ENCODE results near the gene SPAG16.

The SPAG16 gene

DNA sequence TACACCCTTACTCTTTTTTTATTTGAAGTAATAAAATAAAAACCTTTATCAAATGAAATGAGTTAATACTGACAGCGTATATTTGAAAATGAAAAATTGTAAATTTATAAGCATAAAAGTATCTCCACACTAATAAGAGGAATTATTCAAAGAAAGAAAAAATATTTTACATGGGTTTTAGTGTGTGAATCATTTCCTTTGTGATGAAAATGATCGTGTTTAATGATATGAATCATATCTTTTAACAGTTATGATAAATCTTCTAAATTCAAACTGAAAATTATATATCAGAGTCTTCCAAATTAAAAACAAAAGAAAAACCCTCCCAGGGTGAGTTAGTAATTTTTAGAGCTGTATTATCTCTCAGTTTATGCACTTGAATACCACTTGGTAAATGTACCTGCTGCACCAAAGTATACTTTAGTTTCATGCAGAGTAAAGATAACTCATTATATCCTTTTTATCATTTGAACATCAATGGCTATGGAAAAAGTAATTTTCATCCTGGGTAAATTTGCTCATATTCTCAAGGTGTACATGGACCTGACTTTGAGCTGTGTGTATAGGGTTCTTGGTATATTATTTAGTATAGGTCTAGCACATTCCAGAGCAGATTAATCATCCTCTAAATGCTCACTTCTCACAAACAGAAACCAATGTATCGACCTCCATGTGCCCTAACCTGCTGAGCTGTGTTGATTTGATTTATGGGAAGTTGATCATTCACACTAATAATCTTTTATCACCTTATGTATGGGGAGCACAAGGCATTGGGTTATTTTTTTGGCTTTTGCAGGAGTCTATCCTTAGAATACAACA lies 1027.9 kb downstream of the SPAG16 start:
- no peak for DNase-seq

- no peak for DNase-seq
Observed at GRCh38 chr2:214315324-214315723, 1031.1 kb downstream of the SPAG16 start.

DNA sequence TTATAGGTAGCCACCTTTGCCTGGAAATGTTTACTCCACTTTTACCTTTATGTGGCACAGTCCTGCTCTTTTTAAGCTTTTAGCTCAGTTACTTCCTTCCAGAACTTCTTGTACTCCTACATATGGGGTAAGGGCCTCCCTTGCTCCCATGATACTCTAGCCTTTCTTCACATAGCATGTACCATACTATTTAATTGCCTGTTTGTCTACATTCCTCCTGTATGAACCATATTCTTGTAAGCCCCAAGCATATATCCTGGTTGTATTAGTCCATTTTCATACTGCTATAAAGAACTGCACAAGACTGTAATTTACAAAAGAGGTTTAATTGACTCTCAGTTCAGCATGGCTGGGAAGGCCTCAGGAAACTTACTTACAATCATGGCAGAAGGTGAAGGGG lies 1035.9 kb downstream of the SPAG16 start:
- DNase-seq, result no peak

- no peak for DNase-seq
Observed at GRCh38 chr2:214322662-214323061, 1038.4 kb downstream of the SPAG16 start.

DNA sequence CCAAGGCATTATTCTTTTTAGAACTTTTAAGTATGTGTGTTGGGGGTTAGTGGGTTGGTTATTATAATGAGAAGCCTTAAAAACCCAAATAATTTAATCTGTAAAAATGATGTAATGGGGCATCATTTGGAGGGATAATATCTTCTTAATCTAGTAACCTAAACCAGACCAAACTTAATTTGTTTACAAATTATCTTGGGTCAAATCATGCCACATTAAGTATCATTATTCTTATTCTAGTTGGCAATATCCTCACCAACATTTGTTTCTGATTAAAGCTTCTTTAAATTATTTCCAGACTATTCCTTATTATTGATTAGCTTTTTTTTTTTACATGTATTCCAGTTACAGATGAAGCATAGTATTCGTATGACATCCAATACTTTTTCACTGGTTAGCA lies 1041.1 kb downstream of the SPAG16 start:
- DNase-seq, result no peak

- DNase-seq, result no peak
Observed at GRCh38 chr2:214328941-214329340, 1044.7 kb downstream of the SPAG16 start.

DNA sequence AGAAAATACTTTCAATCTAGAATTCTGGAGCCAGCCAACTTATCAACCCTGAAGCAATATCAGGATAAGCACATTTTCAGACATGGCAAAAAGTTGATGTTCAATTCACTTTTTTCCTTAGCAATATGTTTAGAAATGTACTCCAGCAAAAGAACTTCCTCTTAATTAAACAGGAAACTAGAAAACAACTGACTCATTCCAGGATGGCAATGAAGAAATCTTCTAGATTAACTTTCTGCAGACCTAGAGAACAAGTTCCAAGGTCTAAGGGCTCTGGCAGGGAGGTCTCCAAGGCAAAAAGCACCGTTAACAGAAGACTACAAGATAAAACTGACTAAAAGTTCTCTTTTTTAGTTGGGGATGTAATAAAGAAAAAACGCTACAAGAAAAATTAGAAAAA lies 1057.4 kb downstream of the SPAG16 start:
- DNase-seq, result no peak

GRCh38 chr2:214358506-214358905 lies 1074.2 kb downstream of the SPAG16 start:
- no peak for DNase-seq

DNA sequence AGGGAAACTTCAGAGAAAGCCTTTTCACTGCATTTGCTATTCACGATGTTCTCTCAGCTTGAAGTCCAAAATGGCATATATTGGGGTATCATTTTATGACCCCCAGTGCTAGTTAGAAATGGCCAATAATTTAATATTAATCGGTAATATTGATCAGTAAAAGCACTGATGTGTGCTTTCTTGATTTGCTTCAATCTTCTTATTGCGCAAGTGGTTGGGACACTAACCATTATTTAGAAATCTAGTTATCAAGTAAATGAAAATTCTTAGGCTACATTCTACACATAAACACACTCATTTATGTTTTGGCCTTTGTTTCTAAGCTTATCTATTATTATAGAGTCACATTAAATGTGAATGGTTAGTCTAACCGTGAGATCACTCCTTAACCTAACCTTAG lies 1076.9 kb downstream of the SPAG16 start:
- DNase-seq, result no peak

DNA sequence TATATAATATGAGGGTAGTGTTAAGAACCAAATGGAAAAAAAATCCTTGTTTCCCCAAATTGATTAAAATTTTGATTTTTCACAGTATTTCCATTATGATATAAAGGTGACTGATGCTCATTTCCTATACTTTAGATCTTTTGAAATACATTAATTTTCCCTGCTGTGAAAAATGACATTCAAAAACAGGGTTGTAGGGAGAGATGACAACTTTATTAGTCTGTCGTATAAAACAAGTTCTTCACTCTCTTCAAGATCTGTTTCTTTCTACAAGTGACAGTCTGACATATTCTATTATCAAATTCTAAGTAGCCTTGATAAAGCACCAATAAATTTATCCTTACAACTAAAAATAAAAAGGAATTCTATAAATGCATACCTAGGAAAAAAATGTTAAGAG lies 1081.3 kb downstream of the SPAG16 start:
- no peak for DNase-seq

DNA sequence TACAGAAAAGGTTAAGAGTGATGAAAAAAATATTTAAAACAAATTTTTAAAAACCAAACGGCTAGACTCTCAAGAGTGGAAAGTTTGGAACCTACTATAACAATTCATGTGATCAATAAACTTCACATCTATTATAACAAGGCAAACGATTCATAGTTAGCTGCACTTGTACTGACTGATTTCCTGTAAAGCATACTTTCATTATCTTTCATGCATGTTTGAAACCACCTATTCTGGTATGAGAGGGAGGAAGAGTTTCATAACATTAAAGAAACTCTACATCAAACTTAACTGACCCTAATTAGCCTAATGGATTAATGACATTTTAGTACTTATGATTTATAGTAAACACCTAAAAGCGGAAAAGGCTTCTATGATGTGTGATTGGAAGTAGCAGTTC lies 1082.9 kb downstream of the SPAG16 start:
- DNase-seq, result no peak

- DNase-seq, result no peak
Observed at GRCh38 chr2:214376618-214377285, 1092.5 kb downstream of the SPAG16 start.

DNA sequence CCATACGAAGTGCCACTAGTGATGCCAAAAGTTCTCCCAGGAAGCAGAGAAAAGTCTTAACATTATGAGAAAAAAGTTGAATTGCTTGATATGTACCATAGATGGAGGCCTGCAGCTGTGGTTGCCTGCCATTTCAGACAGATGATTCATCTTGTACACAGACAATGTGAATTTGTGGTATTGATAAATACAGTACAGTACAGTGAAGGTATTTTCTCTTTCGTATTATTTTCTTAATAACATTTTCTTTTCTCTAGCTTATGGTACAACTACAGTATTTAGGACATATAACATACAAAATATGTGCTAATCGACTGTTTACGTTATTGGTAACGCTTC lies 1093.0 kb downstream of the SPAG16 start:
- no peak for DNase-seq

DNA sequence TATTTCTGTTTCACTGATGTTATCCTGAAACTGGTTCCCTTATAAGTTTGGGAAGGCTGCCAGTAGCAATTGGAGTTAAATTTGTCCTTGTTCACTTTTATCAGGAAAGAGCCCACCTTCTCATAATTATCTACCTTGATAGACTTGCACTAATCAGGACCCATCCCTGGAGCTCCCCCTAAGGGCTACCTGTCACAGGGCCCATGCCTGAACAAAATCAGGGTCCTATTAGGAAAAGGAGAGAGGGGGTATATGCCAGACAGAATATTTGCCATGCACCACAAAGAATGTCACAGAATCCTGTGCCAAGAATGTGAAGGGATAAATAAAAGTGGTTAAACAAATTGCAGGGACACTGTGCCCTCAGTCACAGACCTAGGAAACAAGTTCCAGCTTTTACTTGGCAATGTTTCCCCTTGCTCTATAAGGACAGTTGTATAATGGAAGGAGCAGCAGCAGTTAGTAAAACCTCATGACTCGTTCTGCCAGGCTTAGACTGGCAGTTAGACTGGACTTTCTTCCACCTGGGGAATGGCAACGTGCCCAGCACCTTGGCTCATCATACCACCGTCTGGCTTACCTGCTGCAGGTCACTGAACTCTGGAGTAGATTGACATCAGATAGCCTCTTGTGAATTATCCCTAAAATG lies 1094.3 kb downstream of the SPAG16 start:
- no peak for DNase-seq

GRCh38 chr2:214379227-214379626 lies 1095.0 kb downstream of the SPAG16 start:
- no peak for DNase-seq

GRCh38 chr2:214380681-214381080 lies 1096.4 kb downstream of the SPAG16 start:
- no peak for DNase-seq

- no peak for DNase-seq
Observed at GRCh38 chr2:214382229-214382628, 1098.0 kb downstream of the SPAG16 start.

DNA sequence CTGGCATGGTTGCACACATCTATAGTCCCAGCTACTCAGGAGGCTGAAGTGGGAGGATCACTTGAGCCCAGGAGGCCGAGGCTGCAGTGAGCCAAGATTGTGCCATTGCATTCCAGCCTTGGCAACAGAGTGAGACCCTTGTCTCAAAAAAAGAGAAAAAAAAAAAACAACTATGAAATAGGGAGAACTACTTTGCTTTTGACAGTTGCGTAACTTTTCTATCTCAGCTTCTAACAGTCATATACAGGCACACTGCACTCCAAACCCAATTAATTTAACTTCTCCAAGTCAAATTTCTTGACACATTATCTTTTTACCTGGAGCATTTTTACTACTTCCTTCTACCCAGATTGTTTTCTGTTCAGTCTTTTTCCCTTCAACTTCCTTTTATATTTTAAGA lies 1102.5 kb downstream of the SPAG16 start:
- no peak for DNase-seq

DNA sequence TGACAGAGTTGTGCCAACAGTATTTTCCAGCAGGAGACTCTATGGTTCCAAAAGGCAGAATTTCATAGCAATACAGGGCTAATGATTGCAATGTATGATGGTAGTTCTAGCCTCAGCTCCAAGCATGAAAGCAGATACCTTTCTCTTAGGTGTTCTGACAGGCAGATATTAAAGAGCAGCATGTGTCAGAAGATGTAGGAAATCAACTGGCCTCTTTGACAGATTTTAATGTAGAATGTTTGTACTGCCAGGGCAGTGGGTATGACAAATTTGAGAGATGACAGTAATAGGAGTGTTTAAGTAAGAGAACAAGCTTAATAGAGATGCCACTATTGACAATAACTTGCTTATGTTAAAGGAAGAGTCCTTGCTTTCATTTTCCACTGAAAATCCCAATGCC lies 1105.1 kb downstream of the SPAG16 start:
- DNase-seq, result no peak

- no peak for DNase-seq
Observed at GRCh38 chr2:214393796-214394195, 1109.5 kb downstream of the SPAG16 start.

GRCh38 chr2:214395040-214395439 lies 1110.8 kb downstream of the SPAG16 start:
- no peak for DNase-seq

- no peak for DNase-seq
Observed at GRCh38 chr2:214401580-214401979, 1117.3 kb downstream of the SPAG16 start.

DNA sequence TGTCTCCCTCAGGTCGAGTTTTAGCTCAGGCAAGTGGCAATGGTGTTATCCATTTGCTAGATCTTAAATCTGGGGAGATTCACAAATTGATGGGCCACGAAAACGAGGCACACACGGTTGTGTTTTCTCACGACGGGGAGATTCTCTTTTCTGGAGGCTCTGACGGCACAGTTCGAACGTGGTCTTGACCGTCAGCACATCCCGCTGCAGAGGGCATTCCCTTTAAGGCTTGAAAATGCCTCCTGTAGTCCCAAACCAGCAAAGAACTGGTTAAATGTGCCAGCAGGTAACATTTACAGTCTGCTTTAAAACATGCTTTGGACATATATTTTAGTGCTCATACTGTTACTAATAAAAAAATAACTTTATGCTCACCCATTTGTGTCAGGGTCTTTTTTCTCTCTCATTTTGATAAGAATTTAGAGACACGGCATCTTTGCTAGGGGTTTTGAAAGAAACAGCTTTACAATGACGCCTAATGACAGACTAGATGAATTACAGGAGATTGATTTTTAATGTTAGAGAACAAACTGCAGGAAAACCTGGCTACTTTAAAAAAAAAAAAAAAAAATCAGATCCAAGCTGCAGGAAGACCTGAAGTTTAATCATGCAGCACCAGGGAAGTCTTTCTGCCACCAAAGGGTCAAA lies 1126.0 kb downstream of the SPAG16 start:
- no peak for DNase-seq

Data from activated CD8-positive, alpha-beta memory T cell treated with anti-CD3 and anti-CD28 coated beads, Interleukin-2, amount 50 U/mL, for 48 hours (primary cell).